Measurements from ENCODE around the gene RCAN3.

The RCAN3 gene

GRCh38 chr1:24555591-24556413 is 53.2 kb downstream of the RCAN3 start, which contains the start of gene NCMAP:
Gene NCMAP (plus strand): TSS chr1:24556087. CDS start chr1:24595431, 39,344 bp downstream.
- in situ Hi-C loops (cut with MboI; ENCODE audit: low pct_unique_long_range_greater_than_20kb, low sequenced_read_pairs, unreplicated experiment) = no loop called here
- TF ChIP-seq CTCF (IDR thresholded peaks at IDR 0.05; ENCODE audit: extremely low read depth, insufficient read depth, missing control alignments) = no peak
- peak; percentile 36 for DNase-seq (ENCODE audit: low spot score)

- TF ChIP-seq CTCF (IDR thresholded peaks at IDR 0.05; ENCODE audit: extremely low read depth, insufficient read depth, missing control alignments) = no peak
- in situ Hi-C loops (cut with MboI; ENCODE audit: low pct_unique_long_range_greater_than_20kb, low sequenced_read_pairs, unreplicated experiment) = no loop called here
- no peak for DNase-seq (ENCODE audit: low spot score)
Measured at GRCh38 chr1:24556414-24556795, 53.8 kb downstream of the RCAN3 start.

- in situ Hi-C loops (cut with MboI; ENCODE audit: low pct_unique_long_range_greater_than_20kb, low sequenced_read_pairs, unreplicated experiment) = no loop called here
- DNase-seq (ENCODE audit: low spot score) = no peak
- no peak for TF ChIP-seq CTCF (IDR thresholded peaks at IDR 0.05; ENCODE audit: extremely low read depth, insufficient read depth, missing control alignments)
Measured at GRCh38 chr1:24557220-24557619, 54.6 kb downstream of the RCAN3 start.

GRCh38 chr1:24557711-24558131 is 55.1 kb downstream of the RCAN3 start:
- TF ChIP-seq CTCF (IDR thresholded peaks at IDR 0.05; ENCODE audit: extremely low read depth, insufficient read depth, missing control alignments) = no peak
- DNase-seq (ENCODE audit: low spot score) = peak; percentile 34
- in situ Hi-C loops (cut with MboI; ENCODE audit: low pct_unique_long_range_greater_than_20kb, low sequenced_read_pairs, unreplicated experiment) = no loop called here

- TF ChIP-seq CTCF (IDR thresholded peaks at IDR 0.05; ENCODE audit: extremely low read depth, insufficient read depth, missing control alignments) = no peak
- in situ Hi-C loops (cut with MboI; ENCODE audit: low pct_unique_long_range_greater_than_20kb, low sequenced_read_pairs, unreplicated experiment) = no loop called here
- DNase-seq (ENCODE audit: low spot score) = no peak
Measured at GRCh38 chr1:24558455-24558854, 55.8 kb downstream of the RCAN3 start.

GRCh38 chr1:24558902-24559791 is 56.5 kb downstream of the RCAN3 start:
- in situ Hi-C loops (cut with MboI; ENCODE audit: low pct_unique_long_range_greater_than_20kb, low sequenced_read_pairs, unreplicated experiment) = no loop called here
- no peak for DNase-seq (ENCODE audit: low spot score)
- TF ChIP-seq CTCF (IDR thresholded peaks at IDR 0.05; ENCODE audit: extremely low read depth, insufficient read depth, missing control alignments) = no peak
